Vagina (tissue), 2 donors: ENCODE results near the gene MTX1. TPM values are rescaled to one million over a fixed set of nuclear protein-coding genes. Genes with fewer than 3 reads are reported as not detected.
A peak's percentile ranks its signal among the peaks of the same experiment; 100 is the strongest.

Experiments used
- DNase-seq, 2 donors: peaks; one replicate each; pipeline ENCODE4 v3.0.0-alpha.2; 2017; ENCODE audit errors: extremely low spot score in 2 of 2
- H3K27ac ChIP-seq: fragments of 200-600 bp; sonication (generic); one replicate; pipeline ENCODE4 v1.5.1; 2019
- H3K27me3 ChIP-seq: fragments of 200-600 bp; sonication (generic); one replicate; pipeline ENCODE4 v1.5.1; 2019
- H3K36me3 ChIP-seq, 2 donors: fragments of 200-600 bp; sonication (generic); one replicate each; pipeline ENCODE4 v1.5.1; 2017 to 2019
- H3K4me1 ChIP-seq: fragments of 200-600 bp; sonication (generic); one replicate; pipeline ENCODE4 v1.5.1; 2019
- H3K4me3 ChIP-seq, 2 donors: fragments of 200-600 bp; sonication (generic); 1 replicate in 1 of 2; 2 replicates in 1 of 2; pipeline ENCODE4 v1.5.1; 2016 to 2019
- H3K9me3 ChIP-seq: fragments of 200-600 bp; sonication (generic); one replicate; pipeline ENCODE4 v1.5.1; 2019
- CTCF ChIP-seq, 3 experiments: fragments of 450-650 bp in 2 of 3; fragments of 200-600 bp in 1 of 3; sonication (generic) in 1 of 3; IDR thresholded peaks; one replicate each; pipeline ENCODE4 v1.5.1; 2017 to 2019; ENCODE audit warnings: antibody characterized with exemption in 3 of 3, mild to moderate bottlenecking in 2 of 3, moderate library complexity in 2 of 3
- POLR2A ChIP-seq, 2 donors: fragments of 450-650 bp; IDR thresholded peaks; one replicate each; pipeline ENCODE4 v1.6.1; 2017; ENCODE audit warnings: antibody characterized with exemption in 2 of 2, mild to moderate bottlenecking in 2 of 2, moderate library complexity in 2 of 2
- POLR2AphosphoS5 ChIP-seq, 2 donors: sonication (generic); formaldehyde crosslinking; IDR thresholded peaks; one replicate each; pipeline ENCODE4 v1.9.0; 2017; ENCODE audit warnings: antibody characterized with exemption in 2 of 2, mild to moderate bottlenecking in 2 of 2, low read depth in 1 of 2; ENCODE audit not compliant: insufficient read depth in 1 of 2
- intact Hi-C: fragments of 100-400 bp; cut with DNase I; formaldehyde crosslinking; loops from one replicate; pipeline ENCODE4 v1.15.1; 2023
- total RNA-seq: library from RNA; depleted of rRNA; stranded (reverse); fragments of >200 nt; gene quantifications from one replicate; pipeline ENCODE4 v1.2.3, GENCODE V29; 2016

The MTX1 gene
- total RNA-seq, 1 donor from 2014 or later, result 29.5 TPM

GRCh38 chr1:155196103-155196892, 12.2 kb upstream of the MTX1 start:
- H3K27me3 ChIP-seq, result no peaks in the 10 kb centered on the region
- peak overlapping the region; percentile 85 for H3K27ac ChIP-seq
- intact Hi-C loops, result no loop called here
- DNase-seq, result no peak
- no peak overlapping the region for H3K4me3 ChIP-seq
- no peaks in the 10 kb centered on the region for H3K9me3 ChIP-seq
- TF ChIP-seq POLR2A (IDR thresholded peaks at IDR 0.05) (no peak), CTCF (IDR thresholded peaks at IDR 0.05) (no peak), POLR2AphosphoS5 (IDR thresholded peaks at IDR 0.05; ENCODE audit: insufficient read depth in 1 of 2, low read depth in 1 of 2) (no peak)
- peaks cover 0 to 4% of the 10 kb centered on the region in 2 donors for H3K36me3 ChIP-seq
- H3K4me1 ChIP-seq, result peaks cover 39% of the 10 kb centered on the region

- Histone ChIP-seq H3K36me3 (peaks cover 0 to 4% of the 10 kb centered on the region in 2 donors), H3K27ac (no peak overlapping the region), H3K9me3 (no peaks in the 10 kb centered on the region), H3K4me1 (peaks cover 39% of the 10 kb centered on the region), H3K4me3 (no peak overlapping the region), H3K27me3 (no peaks in the 10 kb centered on the region)
- intact Hi-C loops, result no loop called here
- DNase-seq, result no peak
- TF ChIP-seq CTCF (IDR thresholded peaks at IDR 0.05), result no peak
- no peak for TF ChIP-seq POLR2A (IDR thresholded peaks at IDR 0.05)
- no peak for TF ChIP-seq POLR2AphosphoS5 (IDR thresholded peaks at IDR 0.05; ENCODE audit: insufficient read depth in 1 of 2, low read depth in 1 of 2)
Measured at GRCh38 chr1:155196893-155197638, 11.4 kb upstream of the MTX1 start.

DNA sequence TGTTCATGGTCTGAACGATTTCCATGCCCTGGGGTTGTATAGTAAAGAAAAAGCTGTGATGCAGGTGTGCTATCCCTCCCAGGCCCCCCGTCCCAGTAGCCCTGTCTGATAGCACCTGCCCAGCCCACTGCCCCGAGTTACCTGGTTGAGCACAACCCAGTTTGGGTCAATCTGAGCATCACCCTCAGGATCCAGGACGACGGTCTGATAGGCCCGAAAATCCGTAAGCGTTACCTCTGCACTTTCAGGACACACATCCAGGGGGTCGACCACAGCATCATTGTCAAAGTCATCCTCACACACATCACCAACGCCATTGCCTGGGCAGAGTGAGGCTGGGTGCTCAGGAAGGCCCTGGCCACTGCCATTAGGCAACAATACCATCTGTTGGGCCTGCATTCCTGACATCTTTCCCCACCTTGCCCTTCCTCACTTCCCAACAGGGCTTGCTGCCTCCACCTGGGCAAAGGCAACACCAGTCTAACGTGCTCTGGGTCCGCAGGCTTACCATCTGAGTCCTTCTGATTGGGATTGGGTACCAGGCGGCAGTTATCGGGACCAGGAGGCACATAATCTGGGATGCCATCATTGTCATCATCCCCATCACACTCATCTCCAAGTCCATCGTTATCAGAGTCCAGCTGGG, 10.5 kb upstream of the MTX1 start:
- Histone ChIP-seq H3K4me3 (no peak overlapping the region), H3K36me3 (peaks cover 0 to 4% of the 10 kb centered on the region in 2 donors), H3K4me1 (peaks cover 32% of the 10 kb centered on the region), H3K27ac (no peak overlapping the region), H3K9me3 (no peaks in the 10 kb centered on the region), H3K27me3 (no peaks in the 10 kb centered on the region)
- no peak for DNase-seq
- intact Hi-C loops, result no loop called here
- TF ChIP-seq POLR2A (IDR thresholded peaks at IDR 0.05) (no peak), POLR2AphosphoS5 (IDR thresholded peaks at IDR 0.05; ENCODE audit: insufficient read depth in 1 of 2, low read depth in 1 of 2) (no peak), CTCF (IDR thresholded peaks at IDR 0.05) (no peak)

GRCh38 chr1:155198547-155198906, 10.0 kb upstream of the MTX1 start:
- Histone ChIP-seq H3K4me1 (peaks cover 28% of the 10 kb centered on the region), H3K27me3 (no peaks in the 10 kb centered on the region), H3K27ac (no peak overlapping the region), H3K36me3 (peaks cover 0 to 4% of the 10 kb centered on the region in 2 donors), H3K4me3 (no peak overlapping the region), H3K9me3 (no peaks in the 10 kb centered on the region)
- DNase-seq, result no peak
- TF ChIP-seq CTCF (IDR thresholded peaks at IDR 0.05) (no peak), POLR2A (IDR thresholded peaks at IDR 0.05) (no peak), POLR2AphosphoS5 (IDR thresholded peaks at IDR 0.05; ENCODE audit: insufficient read depth in 1 of 2, low read depth in 1 of 2) (no peak)
- intact Hi-C loops, result no loop called here
